Left renal pelvis (tissue), 4 donors: ENCODE results near the gene SLC16A8. TPM values are rescaled to one million over a fixed set of nuclear protein-coding genes. Genes with fewer than 3 reads are reported as not detected.

ENCODE experiments used
- DNase-seq, 4 donors: peaks; one replicate each; pipeline ENCODE4 v3.0.0-alpha.2; 2013; ENCODE audit warnings: low read depth in 4 of 4, low spot score in 3 of 4
- polyA plus RNA-seq, 4 donors: library from polyadenylated mRNA; unstranded; fragments of 120-200 nt; gene quantifications; one replicate each; pipeline ENCODE4 v1.2.1, GENCODE V29; 2013; ENCODE audit not compliant: insufficient read length in 4 of 4

SLC16A8 gene
- polyA plus RNA-seq, 4 donors = 1.2 to 2.4 (median 2.3) TPM

DNA sequence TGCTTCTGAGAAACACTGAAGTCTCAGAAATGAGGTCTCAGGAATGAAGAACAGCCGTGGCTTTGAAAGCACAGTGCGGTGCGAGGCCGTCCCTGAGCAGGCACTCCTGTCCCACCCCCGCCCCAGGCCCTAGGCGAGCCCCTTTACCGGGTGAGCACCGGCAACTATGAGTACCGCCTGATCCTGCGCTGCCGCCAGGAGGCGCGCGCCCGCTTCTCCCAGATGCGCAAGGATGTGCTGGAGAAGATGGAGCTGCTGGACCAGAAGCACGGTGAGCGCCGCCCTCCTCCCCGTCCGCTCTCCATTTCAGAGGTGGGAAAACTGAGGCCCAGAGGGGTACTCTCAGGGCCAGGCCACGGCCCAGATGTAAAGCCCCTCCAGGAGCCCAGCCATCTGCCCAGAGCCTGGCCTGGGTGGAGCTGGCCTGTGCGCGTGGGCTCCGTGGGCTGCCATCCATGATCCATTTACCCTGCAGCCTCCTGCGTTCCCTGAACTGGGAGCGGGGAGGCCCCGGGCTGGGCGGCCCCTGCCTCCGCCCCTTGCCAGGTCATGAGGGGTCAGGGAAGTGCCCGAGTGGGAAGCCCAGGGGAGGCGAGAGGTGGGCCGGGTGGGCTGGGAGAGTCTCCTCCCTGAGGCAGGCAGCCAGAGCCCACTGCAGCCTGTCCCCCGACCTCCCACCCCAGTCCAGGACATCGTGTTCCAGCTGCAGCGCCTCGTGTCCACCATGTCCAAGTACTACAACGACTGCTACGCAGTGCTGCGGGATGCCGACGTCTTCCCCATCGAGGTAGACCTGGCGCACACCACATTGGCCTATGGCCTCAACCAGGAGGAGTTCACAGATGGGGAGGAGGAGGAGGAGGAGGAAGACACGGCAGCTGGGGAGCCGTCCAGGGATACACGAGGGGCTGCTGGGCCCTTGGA, 9.5 kb downstream of the SLC16A8 start:
- DNase-seq = no peak

GRCh38 chr22:38073150-38074130, 10.5 kb downstream of the SLC16A8 start:
- no peak for DNase-seq

DNA sequence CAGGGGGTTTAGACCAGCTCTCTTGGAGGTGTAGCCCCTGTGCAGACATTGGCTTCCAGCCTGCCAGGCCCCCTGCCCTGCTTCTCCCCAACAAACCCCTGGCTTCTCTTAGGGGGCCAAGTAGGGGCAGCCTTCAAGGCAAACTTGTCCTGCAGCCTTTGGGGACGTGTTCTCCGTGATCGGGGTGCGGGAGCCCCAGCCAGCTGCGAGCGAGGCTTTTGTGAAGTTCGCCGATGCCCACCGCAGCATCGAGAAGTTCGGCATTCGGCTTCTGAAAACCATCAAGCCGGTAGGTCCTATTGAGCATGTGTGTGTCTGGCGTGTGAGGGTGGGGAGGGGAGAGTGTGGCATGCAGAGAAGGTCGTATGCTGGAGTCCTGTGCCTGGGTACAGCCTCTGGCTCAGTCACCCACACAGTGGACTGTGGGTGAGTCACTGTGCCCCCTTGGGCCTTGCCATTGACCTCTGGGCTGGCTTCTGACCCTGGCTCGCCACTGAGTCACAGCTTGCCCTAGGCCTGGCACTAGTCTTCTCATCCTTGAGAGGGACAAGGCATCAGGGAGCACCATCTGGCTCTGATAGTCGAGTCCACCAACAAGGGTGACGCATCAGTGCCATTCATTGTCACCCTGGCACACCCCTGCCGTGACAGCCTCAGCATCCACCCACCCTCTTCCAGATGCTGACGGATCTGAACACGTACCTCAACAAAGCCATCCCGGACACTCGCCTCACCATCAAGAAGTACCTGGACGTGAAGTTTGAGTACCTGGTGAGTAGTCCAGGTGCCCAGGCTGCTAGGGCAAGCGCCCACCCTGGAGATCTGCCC, 11.4 kb downstream of the SLC16A8 start:
- no peak for DNase-seq

DNA sequence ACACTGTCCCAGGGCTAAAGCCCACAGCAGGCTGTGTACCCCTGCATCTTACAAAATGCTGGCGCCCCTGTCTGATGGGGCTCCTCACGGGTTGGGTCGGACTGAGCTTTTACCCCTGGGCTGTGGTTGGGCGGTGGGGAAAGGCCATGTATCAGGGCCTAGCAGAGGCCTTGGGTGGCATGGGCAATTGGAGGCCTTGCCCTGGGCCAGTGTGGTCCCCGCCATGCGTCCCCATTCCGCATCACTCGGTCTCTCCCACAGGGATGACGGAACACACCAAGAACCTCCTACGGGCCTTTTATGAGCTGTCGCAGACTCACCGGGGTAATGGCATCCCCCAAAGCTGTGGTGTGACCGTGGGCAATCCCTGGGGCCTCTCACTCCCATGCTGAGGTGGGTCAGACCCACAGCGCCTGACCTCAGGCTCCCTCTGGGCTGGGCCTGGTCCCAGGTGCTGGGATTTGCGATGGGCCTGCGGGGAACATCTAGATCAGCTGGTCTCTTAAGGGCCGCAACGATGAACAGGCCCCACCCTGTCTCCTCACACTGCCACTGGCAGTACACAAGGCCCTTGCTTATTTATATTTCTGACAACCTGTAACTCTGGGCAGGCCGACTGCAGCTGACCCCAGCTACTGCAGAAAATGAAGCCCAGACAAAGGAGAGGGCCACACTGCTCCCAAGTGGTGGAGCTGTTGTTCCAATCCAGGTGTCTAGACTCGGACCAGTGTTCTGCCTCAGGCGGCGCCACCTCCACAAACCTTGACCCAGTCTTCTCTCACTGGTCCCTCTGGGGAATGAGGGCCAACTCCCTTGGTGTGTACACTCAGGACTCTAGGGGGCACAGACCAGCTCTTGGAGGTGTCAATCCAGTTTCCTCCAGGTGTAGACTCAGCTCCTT, 12.3 kb downstream of the SLC16A8 start:
- no peak for DNase-seq

DNA sequence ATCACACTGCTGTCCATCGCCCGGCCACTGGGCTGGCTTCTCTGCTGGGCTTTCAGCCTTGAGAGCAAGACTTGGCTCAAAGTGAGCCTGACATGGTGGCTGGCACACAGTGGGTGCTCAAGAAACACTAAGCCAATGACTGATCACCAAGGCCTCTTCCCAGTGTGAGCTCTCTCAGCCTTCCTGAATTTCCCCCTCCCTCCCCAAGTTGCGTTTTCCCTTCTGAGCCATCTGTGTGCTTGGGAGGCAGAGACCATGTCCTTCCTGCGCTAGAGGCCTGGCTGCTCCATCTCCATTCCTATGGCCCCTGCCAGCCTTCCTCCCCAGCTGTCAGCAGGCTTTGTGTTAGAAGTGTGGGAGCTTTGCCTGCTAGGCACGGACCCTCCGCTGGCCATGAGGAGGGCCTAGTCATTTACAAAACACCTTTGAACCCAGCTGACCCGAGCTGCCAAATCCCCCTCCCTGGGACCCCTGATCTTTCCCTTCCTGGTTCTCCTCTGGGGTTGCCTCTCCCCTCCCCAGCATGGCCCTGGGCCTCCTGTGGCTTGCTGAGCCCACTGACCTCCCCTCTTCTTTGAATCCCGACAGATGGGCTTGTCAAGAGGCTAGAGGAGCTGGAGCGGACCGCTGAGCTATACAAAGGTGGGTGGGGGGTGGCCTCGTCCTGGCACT, 13.6 kb downstream of the SLC16A8 start:
- DNase-seq = no peak

DNA sequence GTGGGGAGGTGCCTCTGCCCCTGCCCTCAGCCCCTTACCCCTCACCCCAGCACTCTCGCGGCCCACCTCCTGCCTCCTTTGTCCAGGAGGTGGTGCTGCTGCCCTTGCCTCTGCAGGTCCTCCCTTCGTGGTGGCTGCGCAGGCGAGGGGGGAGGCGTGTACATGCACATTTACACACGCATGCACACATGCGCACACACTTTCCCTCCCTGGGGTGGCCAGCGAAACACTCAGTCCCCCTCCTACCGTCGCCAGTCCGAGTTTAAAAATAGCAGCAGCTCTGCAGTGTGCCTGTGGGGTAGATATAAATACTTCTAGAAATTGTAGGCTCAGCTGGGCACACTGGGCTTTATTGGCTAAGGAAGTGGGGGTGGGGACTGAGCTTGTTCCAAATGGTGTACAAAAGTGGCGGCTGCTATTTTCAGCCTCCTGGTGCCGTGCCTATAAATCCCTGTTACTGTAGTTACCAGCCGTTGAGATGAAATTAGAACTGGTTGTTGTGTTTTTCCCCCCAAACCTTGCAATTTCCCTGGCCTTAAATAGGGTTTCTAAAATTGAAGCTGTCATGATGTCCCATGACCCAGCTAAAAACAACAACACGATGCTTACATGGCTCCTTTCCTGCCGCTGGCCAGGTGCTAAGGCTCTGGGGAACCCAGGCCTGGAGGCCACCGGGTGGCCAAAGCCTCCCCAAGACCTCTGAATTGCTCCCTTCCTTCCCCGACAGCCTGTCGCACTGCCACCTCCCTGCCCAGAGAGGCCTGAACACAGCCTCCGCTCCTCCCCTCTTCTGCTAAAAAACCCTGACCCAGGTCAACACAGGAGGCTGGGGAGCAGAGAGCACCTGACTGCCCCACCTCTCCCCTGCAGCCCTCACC, 14.4 kb downstream of the SLC16A8 start:
- DNase-seq = no peak

GRCh38 chr22:38068641-38069371, 15.2 kb downstream of the SLC16A8 start:
- DNase-seq = no peak

DNA sequence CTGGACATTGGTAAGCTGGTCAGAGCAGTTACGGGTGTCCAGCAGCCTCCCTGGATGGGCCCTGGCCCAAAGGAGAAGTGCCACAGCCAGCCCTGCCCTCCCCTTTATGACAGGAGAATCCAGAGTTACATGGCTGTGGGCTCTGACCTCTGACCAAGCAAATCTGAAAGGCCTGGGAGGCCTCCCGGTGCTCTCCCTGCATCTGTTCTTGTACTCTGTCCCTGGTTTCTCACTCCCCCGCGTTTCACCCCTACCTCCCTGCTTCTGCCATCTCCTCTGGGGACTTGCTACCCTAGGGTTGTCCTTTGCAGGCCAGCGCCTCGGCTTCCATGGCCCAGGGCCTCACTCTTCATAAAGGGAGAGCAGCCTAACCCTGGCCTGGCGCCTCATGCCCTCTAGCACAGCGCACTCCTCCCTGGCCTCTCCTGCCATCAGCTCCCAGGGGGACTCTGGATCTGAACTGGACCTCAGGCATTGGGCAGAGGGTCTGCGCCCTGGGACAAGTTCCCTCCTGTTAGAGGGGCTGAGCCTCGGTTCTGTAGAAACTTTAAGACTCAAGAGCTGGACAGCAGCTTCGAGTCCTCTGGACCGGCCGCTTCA, 16.1 kb downstream of the SLC16A8 start:
- DNase-seq = no peak

DNA sequence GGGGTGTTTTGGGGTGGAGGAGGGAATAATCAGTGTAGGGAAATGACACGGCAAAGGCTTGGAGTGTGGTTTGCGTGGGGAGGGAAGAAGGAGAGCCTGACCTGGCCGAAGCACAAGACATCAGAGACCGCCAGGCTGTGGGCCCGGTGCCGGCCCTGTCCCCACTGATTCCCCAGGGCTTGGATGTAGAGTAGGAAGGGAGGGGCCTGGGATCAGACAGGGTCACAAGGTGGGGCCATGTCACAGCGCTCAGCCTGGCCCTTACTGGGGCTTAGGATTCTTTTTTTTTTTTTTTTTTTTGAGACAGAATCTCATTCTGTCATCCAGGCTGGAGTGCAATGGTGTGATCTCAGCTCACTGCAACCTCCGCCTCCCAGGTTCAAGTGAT, 17.0 kb downstream of the SLC16A8 start:
- DNase-seq = no peak

DNA sequence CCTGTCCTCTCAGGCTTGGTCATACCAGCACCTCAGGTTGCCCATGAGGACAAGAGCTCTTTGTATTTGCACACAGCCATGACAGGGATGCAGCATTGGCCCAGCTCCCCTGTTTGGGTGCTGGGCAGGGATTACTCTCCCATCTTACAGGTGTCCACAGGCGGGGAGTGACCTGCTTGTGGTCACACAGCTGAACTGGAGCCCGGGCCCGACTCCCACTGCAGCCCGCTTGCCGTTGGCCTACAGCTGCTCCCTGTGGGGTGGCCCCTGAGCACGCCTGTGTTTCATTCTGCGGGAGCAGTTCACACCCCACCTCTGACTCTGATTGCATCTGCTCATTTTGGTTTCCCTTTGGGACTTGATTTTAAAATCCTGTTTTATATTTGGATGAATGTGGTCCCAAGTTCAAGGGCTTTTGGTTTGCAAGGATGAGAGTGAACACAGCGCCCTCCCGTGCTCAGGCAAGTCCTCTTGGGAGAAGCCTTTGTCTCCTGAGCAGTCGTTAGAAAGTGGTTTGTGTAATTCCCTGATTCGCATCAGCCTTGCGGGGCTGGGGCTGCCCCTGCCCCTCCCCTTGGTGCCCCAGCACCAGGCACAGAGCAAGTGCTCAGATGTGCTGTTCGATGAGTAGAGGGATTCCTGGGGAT, 17.5 kb downstream of the SLC16A8 start:
- DNase-seq = no peak

DNA sequence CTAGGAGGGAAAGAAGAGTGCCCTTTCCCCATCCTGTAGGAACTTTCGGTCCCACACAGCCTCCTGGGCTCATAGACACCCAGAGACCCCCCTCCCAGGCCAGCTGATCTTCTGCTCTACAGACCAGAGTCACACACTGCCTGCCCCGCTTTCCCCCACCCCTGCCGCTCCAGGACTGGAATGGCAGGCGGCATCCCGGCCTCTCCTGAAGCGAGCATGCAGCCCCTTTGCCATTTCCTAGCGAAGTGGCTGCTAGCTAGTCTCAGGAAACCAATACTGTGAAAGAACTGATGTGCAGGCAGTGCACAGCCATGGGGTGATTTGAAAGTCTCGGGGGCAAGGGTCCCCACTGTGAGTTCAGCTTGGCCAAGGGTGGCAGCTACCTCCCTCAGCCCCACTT, 18.4 kb downstream of the SLC16A8 start:
- DNase-seq = no peak

DNA sequence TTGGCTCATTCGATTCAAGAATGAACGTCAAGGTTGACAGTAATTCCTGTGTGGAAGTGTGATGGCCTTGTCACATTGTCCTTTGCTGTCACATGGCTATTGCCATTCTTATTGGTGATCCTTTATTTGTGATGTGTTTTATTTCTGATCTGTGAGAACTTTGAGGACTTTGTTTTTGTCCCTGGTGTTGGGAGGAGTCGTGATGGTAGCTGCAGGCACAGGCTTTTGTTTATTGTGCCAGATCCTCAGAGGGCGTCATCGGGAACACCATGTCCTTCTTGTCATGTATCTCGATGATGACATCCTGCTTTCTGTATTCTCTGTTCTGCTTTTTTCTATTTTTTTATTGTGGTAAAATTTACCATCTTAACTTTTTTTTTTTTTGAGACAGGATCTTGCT, 21.2 kb downstream of the SLC16A8 start:
- no peak for DNase-seq

DNA sequence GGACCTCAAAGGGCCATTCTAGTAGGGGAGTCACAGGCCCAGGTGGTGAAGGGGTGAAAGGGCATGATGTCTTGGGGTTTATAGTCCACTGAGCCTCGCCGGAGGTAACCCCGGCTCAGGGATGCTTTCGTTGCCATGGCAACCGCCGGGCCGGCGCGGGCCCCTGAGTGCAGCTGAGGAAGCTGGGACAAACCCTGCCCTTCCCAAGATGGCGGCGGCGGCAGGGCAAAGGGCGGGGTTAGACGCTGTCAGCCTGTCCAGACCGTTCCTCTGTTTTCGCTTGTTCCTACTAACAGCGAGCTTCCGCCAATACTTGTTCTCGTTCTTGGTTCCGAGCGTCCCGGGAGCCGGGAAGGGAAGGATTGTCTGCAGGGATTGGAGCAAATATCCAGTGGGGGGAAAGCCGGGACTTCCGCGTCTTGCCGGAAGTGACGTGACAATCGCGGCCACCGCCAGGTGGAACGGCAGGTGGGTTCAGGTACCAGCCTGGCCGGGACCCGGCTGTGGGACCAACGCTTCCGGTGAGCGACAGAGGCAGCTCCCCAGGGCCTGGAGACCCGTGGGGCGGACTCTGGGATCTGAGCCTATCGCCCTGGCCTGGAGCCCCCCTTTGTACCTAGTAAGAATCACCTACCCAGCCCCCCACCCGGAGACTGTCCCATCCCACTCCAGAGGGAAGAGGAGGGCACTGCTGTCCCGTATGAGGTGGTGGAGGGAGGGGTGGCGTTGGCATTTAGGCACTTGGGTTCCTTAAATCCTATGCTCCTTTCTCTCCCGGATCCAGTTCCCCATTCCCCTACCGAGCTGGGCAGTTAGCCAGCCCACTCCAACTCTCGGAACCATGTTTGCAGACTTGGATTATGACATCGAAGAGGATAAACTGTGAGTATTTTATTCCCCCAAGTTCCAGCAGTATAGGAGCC, 26.8 kb downstream of the SLC16A8 start, which contains the start of gene PICK1:
Gene PICK1 (plus strand): TSS at position 436 of the 923 bp plus-strand sequence. CDS start 406 bp downstream, at position 842.
- peak; percentile 79 to 89 (median 82) for DNase-seq

- peak in 3 of 4 donors; percentile 61 to 71 (median 66) for DNase-seq
These were observed 31.8 kb downstream of the SLC16A8 start for GRCh38 chr22:38051900-38052862.
